T-helper 17 cell (primary cell): ENCODE data around the gene TNFSF4. TPM values are rescaled to one million over a fixed set of nuclear protein-coding genes. Genes with fewer than 3 reads are reported as not detected.

Experiments used
- ATAC-seq: fragments of 150-1000 bp; cut with Tn5 transposase; 2 replicates; pipeline ENCODE4 v1.10.0; 2021; ENCODE audit warnings: mild to moderate bottlenecking, moderate library complexity
- DNase-seq, 3 donors: peaks; one replicate each; pipeline versions ENCODE4 v3.0.0 to v3.0.0-alpha.2; 2020 to 2021
- H3K9me3 ChIP-seq: one replicate; pipeline ENCODE4 v1.7.0; 2013; ENCODE audit warnings: low read length, mild to moderate bottlenecking; ENCODE audit not compliant: control insufficient read depth, poor library complexity, severe bottlenecking
- H3K27ac Mint-ChIP-seq: one replicate; pipeline ENCODE4 v1.8.0; 2022; ENCODE audit warnings: mild to moderate bottlenecking, moderate library complexity, mixed read lengths
- H3K27me3 Mint-ChIP-seq: one replicate; pipeline ENCODE4 v1.8.0; 2022; ENCODE audit warnings: mixed read lengths
- H3K36me3 Mint-ChIP-seq: one replicate; pipeline ENCODE4 v1.8.0; 2022; ENCODE audit warnings: low read depth, mixed read lengths
- H3K4me1 Mint-ChIP-seq: one replicate; pipeline ENCODE4 v1.8.0; 2022; ENCODE audit warnings: mild to moderate bottlenecking, mixed read lengths
- H3K4me3 Mint-ChIP-seq: one replicate; pipeline ENCODE4 v1.8.0; 2022; ENCODE audit warnings: mild to moderate bottlenecking, moderate library complexity, mixed read lengths
- total RNA-seq, 4 donors: library from RNA in 2 of 4; stranded (reverse) in 2 of 4; gene quantifications; one replicate each; pipeline ENCODE4 v1.2.3 and lab custom pipeline; 2022 to 2026

The TNFSF4 gene
- total RNA-seq, 2 donors from 2014 or later = 1.9 to 16.0 TPM

DNA sequence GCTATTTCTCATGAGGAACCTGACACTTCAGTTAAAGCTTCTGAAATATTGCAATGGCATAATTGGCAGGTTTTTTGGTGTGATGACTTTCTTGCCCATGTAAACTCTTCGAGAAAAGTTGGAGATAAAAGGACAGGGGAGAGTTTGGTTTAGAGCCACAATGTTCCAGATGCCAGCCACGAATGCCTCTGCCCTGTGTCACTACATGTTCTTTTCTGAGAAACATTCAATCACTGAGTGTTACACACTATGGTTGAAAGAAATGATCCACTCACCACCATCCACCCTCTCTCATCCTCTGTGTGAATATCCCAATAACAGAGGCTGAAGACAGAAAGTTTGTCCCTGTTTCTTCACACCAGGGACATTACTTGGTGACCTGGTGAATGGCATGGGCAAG is 66.4 kb downstream of the TNFSF4 start:
- H3K36me3 Mint-ChIP-seq = no peaks in the 10 kb centered on the region
- ATAC-seq = no peak
- no peaks in the 10 kb centered on the region for H3K4me1 Mint-ChIP-seq
- peaks cover 3% of the 10 kb centered on the region for H3K9me3 ChIP-seq
- H3K27ac Mint-ChIP-seq = no peak overlapping the region
- no peak overlapping the region for H3K4me3 Mint-ChIP-seq
- DNase-seq = no peak
- H3K27me3 Mint-ChIP-seq = no peaks in the 10 kb centered on the region

DNA sequence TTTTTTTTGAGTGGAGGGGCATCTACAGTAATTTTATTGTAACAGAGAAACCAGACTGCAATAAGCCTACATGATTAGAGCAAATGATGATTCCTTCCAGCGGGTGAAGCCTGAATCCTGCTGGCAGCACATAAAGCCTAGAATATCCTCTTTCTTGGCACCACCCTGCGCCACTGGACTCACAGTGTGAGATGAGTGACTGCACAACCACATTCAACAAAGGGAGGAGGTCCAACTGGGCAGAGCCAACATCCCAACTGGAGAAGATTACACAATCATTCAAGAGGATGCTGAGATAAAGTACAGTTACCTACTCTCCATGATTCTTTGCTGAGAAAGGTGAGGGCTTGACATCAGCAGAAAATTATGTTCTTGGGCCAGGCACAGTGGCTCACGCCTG is 67.4 kb downstream of the TNFSF4 start:
- DNase-seq (no peak), ATAC-seq (no peak)
- H3K36me3 Mint-ChIP-seq = no peaks in the 10 kb centered on the region
- H3K4me3 Mint-ChIP-seq = peak overlapping the region; percentile 21
- H3K27me3 Mint-ChIP-seq = peaks cover 4% of the 10 kb centered on the region
- H3K9me3 ChIP-seq = no peaks in the 10 kb centered on the region
- no peak overlapping the region for H3K27ac Mint-ChIP-seq
- H3K4me1 Mint-ChIP-seq = peaks cover 2% of the 10 kb centered on the region

DNA sequence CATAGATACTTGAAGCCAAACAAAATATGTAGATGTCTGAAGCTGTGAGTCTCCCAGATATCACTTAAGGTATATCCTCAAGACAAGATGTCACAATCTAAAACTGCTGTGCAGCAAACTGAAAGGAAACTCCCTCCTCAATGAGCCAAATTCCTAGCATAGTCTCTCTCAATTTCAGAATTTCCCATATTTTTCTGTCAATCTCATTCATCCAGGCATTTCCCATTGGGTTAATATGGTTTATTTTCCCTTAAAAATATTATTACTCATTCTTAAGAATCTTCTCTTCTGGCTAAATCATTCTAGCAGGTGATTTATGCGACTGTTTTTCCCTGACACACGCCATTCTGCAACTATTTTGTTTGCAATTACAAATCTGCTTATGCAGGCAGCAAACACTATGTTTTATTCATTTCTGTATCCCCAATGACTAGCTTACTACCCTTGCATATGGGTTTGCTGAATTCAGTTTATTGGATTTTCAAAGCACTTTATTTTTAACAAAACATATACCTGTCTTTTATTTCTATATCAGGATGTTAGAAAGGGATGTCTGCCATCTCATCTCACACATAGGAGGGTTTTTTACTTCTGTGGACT is 69.9 kb downstream of the TNFSF4 start:
- no peak for ATAC-seq
- Mint-ChIP-seq H3K4me3 (no peak overlapping the region), H3K36me3 (no peaks in the 10 kb centered on the region), H3K4me1 (peaks cover 2% of the 10 kb centered on the region), H3K27ac (no peak overlapping the region), H3K27me3 (peaks cover 4% of the 10 kb centered on the region)
- no peaks in the 10 kb centered on the region for H3K9me3 ChIP-seq
- DNase-seq = no peak

DNA sequence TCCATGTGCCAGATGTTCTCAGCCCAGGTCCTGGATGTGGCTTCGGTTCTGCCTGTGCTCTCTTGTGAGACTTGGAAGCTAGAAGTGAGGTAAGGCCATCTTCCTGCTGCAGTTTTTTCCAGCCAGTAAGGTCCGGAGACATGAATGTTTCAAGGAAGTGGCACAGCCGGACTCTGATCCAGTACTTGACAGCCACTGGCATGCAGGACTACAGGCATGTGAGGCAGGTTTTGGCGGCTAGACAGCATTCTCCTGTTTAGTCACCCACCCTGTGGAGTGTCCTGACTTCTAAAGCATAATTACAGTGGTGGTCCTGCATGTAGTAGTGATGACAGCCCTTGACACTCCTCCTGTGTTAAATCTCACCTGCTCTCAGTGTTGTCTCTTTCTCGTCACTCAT is 72.3 kb downstream of the TNFSF4 start:
- Mint-ChIP-seq H3K27ac (no peak overlapping the region), H3K4me3 (no peak overlapping the region), H3K36me3 (no peaks in the 10 kb centered on the region), H3K27me3 (peaks cover 4% of the 10 kb centered on the region), H3K4me1 (peaks cover 2% of the 10 kb centered on the region)
- ATAC-seq (no peak), DNase-seq (no peak)
- no peaks in the 10 kb centered on the region for H3K9me3 ChIP-seq

DNA sequence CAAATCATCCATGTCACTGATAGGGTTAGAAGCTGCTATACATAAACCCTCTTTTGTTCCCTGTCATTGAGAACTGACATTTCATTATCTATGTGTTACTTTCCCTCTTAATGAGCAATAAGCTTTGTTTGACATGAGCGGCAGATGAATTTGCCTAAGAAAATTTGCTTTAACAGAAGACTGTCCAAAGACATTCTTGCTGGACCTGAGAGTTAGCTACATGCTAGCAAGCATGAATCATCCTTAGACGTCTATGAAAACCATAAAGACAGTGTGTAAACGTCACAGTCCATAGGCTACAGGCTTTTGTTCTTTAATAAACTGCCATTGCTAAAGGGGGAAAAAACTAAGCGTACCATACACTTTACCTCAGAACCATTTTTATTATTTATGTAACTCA is 73.1 kb downstream of the TNFSF4 start:
- DNase-seq (no peak), ATAC-seq (no peak)
- no peaks in the 10 kb centered on the region for H3K9me3 ChIP-seq
- H3K36me3 Mint-ChIP-seq = no peaks in the 10 kb centered on the region
- H3K27ac Mint-ChIP-seq = no peak overlapping the region
- peaks cover 4% of the 10 kb centered on the region for H3K27me3 Mint-ChIP-seq
- peaks cover 2% of the 10 kb centered on the region for H3K4me1 Mint-ChIP-seq
- no peak overlapping the region for H3K4me3 Mint-ChIP-seq

Other genes starting within 250 kb of the TNFSF4 start
- not detected for gene TNFSF18, start 156.4 kb downstream of the TNFSF4 start, total RNA-seq